NCI-H774 (cell line): ENCODE results near the gene LARGE1.
"Not testable (repeated sequence)": the region's sequence is repeated elsewhere in the genome, so short reads cannot be mapped to it uniquely, and the experiment has no call there.

ENCODE experiments used
- DNase-seq: peaks from one replicate; lab custom pipeline; 2025; lab: John Stamatoyannopoulos, UW

Gene LARGE1

DNA sequence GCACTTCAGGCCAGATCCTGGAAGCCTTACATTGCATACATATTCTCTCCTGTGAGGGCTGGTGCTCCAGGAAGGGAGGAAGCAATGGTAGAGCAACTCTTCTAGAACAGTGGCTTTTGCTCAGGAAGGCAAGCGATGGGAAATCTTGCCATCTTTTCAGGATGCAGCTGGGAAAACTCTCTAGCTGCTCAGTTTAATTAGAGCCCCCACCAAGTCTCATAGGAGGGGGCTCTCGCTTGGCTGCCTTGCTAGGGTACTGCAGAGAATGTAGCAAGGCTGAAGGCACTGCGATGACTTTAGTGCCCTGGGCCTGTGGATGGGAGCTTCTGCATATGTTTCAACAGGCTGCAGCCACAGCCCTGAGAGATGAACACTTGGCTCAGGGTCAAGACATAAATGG, 504.9 kb downstream of the LARGE1 start:
- no peak for DNase-seq

DNA sequence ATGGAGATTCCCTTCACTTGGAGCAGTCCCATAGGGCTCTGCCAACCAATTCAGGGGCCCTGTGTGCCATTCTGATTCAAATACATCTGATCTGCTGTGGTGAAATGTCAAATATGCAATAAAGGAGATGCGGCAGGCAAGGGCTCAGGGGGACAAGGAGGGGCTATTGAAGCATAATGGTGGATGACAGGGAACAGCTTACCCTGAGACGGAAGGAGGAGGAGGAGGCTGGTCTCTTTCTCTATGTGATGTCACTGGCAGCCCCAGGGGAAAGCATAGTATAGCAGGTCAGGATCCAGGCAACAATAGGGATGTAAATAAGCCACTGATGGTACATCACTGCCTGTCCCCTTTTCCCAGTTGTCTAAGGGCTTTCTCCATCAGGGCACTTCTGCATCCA, 511.2 kb downstream of the LARGE1 start:
- no peak for DNase-seq

DNA sequence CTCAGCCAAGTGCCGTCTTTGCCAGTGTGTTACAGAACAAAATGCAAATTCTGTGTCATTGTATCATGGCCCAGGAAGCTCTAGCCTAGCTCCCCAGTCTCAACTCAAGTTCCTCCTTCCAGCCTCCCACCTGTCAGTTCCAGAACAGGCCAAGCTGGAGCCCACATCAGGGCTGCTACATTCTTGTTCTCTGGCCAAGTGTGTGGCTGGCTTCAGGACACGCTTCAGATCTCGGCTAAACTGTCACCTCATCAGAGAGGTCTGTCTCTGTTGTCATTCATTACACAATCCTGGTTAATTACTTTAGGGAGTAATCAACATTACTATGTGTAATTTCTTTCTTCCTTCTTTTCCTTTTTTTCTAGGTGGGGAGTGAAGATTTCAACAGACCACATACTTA, 515.1 kb downstream of the LARGE1 start:
- DNase-seq, result no peak

DNA sequence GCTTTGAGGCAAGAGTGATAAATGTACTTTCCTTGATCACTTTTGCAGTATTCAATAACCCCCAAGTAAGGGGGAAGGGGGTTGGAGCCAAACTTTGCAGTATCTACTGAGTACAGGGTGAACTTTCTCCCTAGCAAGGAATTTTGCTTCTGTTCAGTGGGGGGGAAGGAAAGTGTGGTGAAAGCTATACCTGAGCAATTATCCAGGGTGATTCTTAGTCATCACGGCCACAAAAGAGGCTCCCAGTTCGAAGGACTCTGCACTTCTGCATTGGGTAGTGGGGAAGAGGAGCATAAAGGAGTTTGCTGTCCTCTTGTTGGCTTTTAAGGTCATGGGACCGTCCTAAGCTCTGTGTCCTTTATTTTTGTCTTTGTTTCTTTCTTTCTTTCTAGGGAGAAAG, 515.6 kb downstream of the LARGE1 start:
- DNase-seq, result no peak

DNA sequence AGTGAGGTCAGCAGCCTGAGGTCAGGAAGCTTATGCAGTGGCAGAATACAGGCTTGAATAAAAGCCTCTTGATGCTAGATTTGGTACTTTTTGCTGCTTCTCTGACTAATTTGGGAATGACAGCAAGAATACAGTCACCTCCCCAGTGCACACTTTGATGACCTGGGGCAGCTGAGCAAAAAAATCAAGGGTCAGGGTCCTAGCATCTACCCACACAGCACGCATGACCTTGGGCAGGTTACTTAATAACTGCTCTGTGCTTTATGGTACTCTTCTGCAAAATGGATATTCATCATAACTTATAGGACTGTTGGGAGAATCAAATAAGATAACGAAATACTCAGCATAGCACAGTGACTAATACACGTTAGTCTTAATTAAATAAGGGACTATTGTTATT, 518.0 kb downstream of the LARGE1 start:
- DNase-seq, result no peak

DNA sequence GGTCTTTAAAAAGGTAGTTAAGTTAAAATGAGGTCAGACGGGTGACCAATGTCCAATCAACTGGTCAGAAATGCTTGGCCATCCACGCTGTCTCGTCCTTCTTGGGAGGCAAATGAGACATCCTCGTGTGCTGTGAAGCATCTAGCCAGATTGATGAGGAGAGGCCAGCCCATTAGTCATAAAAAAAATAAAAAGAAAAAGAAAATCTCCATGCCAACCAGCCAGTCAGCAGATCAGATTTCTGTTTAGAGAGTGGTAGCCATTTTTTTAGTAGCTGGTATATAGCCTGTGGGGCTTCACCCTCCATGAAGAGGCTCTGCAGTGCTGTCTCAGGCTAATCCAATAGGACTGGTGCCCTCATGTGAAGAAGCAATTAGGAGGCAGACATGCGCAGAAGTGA, 519.0 kb downstream of the LARGE1 start:
- no peak for DNase-seq

DNA sequence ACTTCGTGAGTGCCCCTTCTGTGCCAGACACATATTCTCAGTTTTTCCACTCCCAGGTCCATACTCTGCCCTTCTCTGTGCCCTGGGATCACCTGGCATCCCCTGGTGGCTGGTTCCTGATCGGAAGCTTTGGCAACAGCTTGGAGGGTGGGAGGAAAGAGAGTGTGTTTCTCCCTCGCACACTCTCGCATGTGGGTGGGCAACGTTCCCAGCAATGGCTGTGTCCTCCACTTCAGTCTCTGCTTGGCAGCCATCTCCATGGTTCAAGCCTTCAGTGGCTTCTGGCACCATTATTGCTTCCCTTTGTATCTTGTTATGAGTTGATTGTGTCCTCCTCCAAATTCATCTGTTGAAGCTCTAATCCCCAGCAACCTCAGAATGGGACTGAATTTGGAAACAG, 519.4 kb downstream of the LARGE1 start:
- no peak for DNase-seq

DNA sequence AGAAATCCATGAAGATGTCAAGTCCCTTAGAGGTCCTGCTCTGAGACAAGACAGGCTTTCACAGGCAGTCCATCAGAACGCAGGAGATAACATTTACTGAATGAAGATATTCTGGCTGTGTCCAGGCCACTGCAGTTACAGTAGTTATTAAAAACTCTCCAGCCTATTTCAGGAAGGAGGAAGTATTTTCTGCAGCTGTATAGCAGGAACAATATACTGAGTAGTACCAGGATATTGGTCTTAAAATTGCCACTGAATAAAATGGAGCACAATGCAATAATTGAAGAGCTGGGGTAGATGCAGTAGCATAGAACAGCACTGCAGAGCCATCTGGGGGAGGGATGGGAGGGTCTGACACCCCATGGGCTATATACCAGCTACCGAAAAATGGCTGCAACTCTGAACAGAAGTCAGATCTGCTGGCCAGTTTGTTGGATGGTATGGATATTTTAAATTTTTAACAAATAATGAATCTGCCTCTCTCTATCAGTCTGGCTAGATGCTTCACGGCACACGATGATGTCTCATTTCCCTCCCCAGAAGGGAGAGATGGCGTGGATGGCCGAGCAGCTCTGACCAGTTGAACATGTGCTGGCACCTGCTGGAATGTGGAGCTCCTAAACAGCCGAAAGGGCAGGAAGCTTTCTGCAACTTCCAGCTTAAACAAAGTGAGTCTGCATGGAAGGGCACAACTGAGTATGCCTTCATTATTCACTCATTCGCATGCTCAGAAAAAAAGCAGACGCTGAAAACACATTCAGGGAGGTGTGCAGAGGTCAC, 520.0 kb downstream of the LARGE1 start:
- no peak for DNase-seq

DNA sequence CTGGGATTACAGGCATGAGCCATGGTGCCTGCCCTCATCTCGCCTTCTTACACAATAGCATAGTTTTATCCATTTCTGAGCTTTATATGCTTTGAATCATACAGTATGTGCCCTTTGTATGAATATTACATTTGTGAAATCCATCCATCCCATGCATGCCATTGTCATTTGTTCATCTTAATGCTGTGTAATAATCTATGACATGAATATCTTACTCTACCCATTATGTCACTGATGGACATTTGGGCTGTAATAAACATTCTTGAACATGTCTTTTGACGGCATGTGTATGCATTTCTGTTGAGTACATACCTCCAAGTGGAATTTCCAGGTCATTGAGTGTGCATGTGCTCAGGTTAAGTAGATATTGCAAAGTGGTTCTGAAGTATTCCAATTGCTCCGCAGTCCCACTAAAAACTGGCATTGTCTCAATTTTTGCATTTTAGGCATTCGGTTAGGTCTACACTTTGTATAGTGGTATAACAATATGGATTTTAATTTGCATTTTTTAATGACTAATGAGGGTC, 522.8 kb downstream of the LARGE1 start:
- no peak for DNase-seq

DNA sequence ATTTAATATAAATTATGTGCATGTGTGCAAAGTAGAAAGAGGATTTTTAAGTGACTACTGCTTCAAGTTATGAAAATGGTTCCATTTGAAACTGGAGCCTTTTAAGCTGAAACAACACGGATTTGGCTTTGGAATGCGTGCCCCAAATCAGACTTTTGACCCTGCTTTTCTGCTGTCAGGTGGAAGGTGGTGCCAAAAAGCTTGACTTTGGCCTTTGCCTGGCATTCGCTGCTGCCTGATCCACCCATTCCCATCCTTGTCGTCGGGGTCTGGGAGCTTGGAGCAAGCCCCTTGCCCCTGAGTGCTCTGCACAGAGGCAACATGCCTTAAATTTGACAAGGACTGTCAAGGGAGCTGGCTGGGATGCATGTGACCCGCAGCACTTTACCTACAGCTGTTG, 526.8 kb downstream of the LARGE1 start:
- no peak for DNase-seq

DNA sequence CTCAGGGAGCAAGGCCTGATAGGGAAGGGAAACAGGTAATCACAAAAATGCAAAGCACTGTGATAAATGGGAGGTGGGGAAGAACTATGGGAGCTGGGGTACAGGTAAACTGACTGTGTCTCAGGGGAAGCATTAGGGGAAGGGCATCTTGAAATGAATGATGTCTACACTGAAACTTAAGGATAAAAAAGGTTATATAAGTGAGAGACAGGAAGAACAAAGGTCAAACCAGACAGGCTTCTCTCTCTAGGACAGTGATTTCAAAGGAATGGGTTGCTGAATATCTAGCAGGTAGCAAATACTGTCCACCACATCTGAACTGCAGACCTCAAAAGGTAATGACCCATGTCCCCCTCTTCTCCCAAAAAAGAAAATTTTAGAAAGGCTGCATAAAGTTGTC, 529.0 kb downstream of the LARGE1 start:
- no peak for DNase-seq

DNA sequence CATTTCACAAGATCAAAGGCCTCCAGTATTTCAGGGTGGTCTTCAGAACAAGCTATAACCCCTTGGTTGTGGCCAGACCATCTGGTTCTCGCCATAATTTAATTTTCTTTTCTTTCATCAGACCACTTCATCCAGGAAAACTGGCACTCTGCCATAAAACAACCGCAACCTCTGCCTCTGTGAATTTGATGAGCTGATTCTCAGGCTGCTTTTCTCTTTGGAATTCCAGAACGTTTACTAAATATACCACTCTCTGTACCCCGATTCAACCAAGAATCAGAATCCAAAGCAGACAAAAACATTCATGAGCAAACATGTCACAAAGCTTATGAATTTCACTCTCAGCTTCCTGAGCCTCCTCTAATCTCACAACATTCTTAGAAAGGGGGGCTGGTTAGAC, 530.3 kb downstream of the LARGE1 start:
- DNase-seq, result no peak

DNA sequence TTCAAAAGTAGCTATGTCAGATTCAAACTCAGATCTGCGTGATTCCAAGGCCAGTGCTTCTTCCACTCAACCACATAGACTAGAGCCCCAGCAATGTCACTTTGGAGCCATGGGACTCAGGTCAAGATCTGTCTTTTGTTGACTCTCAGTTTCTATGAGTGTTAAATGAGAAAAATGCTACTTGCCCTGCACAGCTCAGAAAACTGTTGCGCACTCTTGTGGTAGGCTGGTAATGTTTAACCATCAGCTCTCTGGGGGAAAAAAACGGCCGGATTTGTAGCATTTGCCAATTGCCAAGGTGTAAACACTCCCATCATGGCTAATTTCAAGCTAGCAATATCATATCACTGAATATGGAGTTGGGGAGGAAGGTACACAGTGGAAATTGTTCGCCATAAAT, 534.0 kb downstream of the LARGE1 start:
- DNase-seq, result no peak

DNA sequence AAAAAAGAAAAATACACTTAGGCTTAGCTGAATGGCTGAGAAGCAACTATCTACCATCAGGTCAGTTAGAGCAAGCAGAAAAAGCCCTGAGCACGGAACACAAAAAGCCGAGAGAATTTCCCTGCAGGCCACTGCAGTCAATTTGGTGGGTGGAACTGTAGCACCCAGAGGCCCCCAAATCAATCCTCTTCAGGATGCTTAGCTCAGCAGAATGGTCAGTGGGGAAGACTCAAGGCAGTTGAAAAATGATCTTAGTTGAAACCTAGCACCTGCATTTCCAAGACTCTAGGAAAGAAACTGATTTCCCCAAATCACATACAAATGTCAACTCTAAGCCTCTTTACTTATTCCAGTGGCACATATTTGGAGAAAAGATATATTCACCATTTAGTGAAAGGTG, 534.7 kb downstream of the LARGE1 start:
- DNase-seq, result no peak

DNA sequence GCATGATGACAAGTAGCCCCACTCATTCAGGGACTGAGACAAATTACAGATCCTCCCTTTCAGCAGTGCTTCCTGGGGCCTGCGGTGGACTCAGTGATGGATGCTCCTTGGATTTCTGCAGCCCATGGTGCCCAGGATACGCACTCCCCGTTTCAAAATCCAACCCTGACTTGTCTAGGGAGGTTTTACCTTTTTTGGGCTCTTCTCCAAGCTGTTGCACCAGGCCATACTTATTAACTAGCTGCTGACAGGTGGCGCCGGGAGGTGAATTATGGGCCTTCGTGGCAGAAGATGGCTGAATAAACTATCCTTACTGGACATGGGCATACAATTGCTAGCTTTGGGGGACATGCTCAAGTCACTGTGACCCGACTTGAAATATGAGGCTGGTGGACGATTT, 537.8 kb downstream of the LARGE1 start:
- DNase-seq, result no peak

DNA sequence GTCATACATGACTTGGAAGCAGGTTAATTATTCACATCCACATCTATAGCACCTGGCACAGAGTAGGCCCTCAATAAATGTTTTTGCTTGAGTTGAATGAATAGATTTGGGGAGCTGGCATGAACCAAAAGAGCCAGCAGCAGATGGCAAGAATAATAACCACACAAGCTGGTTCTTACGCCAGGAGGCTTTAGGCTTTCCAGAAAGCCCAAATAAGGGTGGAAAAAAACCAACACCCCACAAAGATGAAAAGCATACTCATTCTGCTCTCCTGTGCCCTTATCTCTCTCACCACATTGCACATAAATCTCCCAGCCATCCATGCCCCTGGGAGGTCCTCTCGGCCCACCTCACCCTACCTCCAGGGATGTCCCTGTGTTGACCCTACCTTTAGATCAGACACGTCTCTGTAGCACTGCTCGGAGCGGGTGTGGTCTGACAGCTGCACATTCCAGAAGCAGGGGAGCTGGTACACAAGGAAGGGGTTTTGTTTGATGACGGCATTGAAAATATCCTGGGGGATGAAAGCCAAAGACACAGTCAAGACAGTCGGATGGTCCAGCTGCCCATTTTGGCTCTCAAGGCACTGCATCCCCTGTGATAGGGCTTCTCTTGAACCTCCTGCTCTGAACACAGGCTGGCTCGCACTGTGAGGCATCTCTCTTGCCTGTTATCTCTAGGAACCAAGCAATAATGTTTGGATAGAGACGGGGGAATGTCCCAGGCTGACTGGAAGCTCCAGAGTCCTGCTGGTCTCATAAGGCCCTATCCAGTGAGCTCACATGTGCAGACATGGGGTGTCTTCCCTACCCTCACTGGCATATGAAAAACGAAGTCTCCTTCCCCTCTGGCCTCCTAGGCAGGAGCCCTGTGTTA, 538.5 kb downstream of the LARGE1 start:
- no peak for DNase-seq

DNA sequence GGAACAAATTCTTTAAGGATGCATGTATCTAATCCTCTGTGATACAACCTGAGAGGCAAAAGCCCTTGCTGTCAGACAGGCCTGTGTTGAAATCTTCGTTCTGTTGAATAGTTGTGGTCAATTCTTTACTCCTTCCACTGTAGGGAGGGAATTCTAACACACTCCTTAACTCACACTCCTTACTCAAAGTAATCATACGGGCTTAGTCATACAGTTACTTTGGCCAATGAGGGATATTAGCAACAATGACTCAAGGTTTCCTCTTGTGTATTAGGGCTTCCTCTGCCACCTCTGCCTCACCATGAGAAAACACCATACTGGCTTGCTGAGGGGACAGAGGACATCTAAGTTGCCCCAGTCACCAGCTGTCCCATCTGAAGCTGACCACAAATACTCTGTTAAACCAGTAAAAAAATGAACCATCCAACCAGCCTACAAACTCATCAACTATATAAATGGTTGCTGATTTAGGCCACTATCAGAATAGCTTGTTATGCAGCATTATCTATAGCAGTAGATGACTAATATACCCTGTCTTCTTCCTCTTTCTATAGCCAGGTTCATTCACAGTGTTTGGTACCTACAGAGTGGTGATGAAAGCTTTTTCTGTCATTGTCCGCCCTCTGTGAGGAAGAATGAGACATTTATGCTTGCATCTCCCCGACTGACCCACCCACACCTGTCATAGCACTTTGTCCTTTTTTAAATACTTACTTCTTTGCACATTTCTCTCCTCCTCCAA, 539.3 kb downstream of the LARGE1 start:
- DNase-seq, result no peak

DNA sequence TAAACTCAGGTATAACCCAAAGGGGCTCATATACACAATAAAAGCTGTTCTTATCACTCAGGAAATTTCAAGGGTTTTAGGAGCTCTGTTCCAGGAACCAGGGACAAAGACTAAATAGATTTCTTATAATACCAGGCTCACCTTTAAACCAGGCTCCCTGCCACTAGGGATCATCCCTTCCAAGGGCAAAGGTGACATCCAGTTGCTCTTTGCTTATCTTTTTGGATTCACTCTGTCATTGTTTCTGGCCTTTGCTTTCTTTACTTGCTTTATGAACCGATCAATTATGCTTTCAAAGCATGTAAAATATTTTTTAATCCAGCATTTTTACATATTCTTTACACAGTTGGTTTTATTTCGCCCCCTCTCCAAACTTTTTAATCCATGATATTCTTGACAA, 540.4 kb downstream of the LARGE1 start:
- no peak for DNase-seq

DNA sequence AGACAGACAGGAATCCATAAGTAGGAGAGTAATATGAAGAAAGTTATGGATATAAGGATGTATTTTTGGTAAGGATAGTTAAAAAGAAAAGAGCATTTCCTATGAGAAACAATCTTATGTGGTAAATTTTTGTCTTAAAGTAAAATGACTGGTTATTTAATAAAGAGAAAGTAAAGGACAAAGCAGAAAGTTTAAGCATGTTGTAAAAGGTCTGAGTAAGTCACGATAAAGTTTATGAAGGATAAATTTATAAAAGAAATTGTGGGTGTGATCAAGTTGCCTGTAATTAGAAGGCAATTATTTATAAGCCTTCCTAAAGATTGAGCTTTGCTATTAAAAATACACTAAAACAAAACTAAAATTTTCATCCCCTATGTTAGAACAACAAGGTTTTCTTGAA, 547.4 kb downstream of the LARGE1 start:
- no peak for DNase-seq

DNA sequence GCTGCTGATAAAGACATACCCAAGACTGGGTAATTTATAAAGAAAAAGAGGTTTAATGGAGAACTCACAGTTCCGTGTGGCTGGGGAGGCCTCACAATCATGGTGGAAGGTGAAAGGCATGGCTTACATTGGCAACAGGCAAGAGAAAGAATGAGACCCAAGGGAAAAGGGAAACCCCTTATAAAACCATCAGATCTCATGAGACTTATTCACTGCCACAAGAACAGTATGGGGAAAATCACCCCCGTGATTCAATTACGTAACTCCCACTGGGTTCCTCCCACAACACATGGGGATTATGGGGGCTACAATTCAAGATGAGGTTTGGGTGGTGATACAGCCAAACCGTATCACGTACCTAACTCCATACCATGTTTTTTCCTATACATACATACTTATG, 557.0 kb downstream of the LARGE1 start:
- not testable (repeated sequence) for DNase-seq

DNA sequence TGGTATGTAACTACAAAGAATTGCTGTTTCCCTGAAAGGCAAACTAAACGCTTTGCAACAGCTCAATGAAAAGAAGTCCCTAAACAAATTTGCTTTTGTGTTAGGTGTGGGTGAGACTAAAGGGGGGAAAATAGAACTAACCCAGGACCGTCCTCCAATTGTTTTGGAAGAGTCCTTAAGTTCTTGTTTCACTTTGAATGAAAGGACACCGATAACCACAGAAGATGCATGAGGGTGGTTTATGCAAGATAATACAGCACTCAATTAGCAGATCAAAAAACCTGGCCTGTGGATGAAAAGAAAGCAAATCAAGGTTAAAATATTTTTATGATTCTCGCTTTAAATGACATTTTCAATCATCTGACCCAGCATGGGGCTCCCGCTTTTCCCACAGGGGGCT, 557.6 kb downstream of the LARGE1 start:
- DNase-seq, result no peak

DNA sequence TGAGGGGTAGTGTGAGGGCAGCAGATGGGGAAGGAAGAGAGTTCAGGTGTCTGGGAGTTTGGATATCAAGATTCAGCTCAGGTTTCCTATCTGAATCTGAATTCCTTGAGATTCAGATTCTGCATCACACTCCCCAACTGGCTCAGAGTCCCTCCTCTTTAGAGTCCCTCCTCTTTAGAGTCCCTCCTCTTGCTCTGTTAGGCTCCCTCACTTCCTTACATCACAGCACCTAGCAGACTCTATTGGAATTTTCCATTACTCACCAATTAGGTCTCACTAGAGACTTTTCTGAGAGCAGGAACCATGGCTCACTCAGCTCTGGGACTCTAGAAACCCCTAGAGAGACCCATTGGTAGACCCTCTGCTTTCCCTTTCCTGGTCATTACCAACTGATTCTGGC, 558.7 kb downstream of the LARGE1 start:
- DNase-seq, result no peak

DNA sequence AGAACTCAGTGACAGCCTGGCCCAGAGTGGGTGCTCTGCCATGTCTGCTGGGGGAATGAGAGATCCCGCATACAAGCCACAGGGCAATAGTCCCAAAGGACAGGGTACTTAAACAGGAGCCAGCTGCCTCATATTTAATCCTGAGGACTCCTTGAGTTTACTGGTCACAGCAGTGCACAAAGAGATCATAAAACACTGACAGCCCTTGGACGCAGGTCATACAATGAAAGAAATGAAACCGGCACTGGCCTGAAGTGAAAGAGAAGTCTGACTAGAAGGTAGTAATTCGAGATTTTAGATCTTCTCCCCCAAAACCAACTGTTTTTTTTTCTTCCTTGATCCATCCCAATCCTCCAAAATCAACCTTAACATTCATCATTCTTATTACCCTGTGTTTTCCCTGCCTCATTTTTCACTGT, 562.3 kb downstream of the LARGE1 start:
- DNase-seq, result no peak
